ENCODE data around the gene RB1. TPM values are rescaled to one million over a fixed set of nuclear protein-coding genes. Genes with fewer than 3 reads are reported as not detected.

The RB1 gene
- total RNA-seq, 1 experiment from 2014 or later = 21.3 TPM

- DNase-seq (ENCODE audit: low spot score) = no peak
Measured at GRCh38 chr13:48493066-48493765, 189.7 kb downstream of the RB1 start.

- DNase-seq (ENCODE audit: low spot score) = peak; percentile 69
Measured at GRCh38 chr13:48493851-48494250, 190.3 kb downstream of the RB1 start.

- DNase-seq (ENCODE audit: low spot score) = no peak
Measured at GRCh38 chr13:48494874-48495273, 191.3 kb downstream of the RB1 start.

GRCh38 chr13:48496271-48497161 is 193.0 kb downstream of the RB1 start:
- DNase-seq (ENCODE audit: low spot score) = no peak

- DNase-seq (ENCODE audit: low spot score) = no peak
Measured at GRCh38 chr13:48497669-48498068, 194.1 kb downstream of the RB1 start.

GRCh38 chr13:48500652-48501197 is 197.2 kb downstream of the RB1 start:
- DNase-seq (ENCODE audit: low spot score) = no peak

- no peak for DNase-seq (ENCODE audit: low spot score)
Measured at GRCh38 chr13:48501705-48502104, 198.2 kb downstream of the RB1 start.

GRCh38 chr13:48502601-48503319 is 199.2 kb downstream of the RB1 start:
- DNase-seq (ENCODE audit: low spot score) = no peak

- DNase-seq (ENCODE audit: low spot score) = no peak
Measured at GRCh38 chr13:48504606-48505005, 201.1 kb downstream of the RB1 start.

GRCh38 chr13:48505012-48505411 is 201.5 kb downstream of the RB1 start:
- DNase-seq (ENCODE audit: low spot score) = no peak

- no peak for DNase-seq (ENCODE audit: low spot score)
Measured at GRCh38 chr13:48505597-48506091, 202.1 kb downstream of the RB1 start.

GRCh38 chr13:48506092-48506701 is 202.6 kb downstream of the RB1 start:
- no peak for DNase-seq (ENCODE audit: low spot score)

- no peak for DNase-seq (ENCODE audit: low spot score)
Measured at GRCh38 chr13:48507021-48507420, 203.5 kb downstream of the RB1 start.

GRCh38 chr13:48508011-48508410 is 204.5 kb downstream of the RB1 start:
- no peak for DNase-seq (ENCODE audit: low spot score)

GRCh38 chr13:48510698-48511097 is 207.1 kb downstream of the RB1 start:
- DNase-seq (ENCODE audit: low spot score) = no peak

GRCh38 chr13:48511621-48512230 is 208.2 kb downstream of the RB1 start:
- no peak for DNase-seq (ENCODE audit: low spot score)

- DNase-seq (ENCODE audit: low spot score) = no peak
Measured at GRCh38 chr13:48514793-48515192, 211.2 kb downstream of the RB1 start.

GRCh38 chr13:48515732-48516131 is 212.2 kb downstream of the RB1 start:
- no peak for DNase-seq (ENCODE audit: low spot score)

- DNase-seq (ENCODE audit: low spot score) = no peak
Measured at GRCh38 chr13:48518083-48518482, 214.5 kb downstream of the RB1 start.

- DNase-seq (ENCODE audit: low spot score) = no peak
Measured at GRCh38 chr13:48526286-48526685, 222.7 kb downstream of the RB1 start.

GRCh38 chr13:48527955-48528354 is 224.4 kb downstream of the RB1 start:
- no peak for DNase-seq (ENCODE audit: low spot score)

Measured in HT-29 (cell line).